SK-N-MC (cell line): Measurements from ENCODE around the gene POLR2L.

Experiments used
- EZH2 ChIP-seq: fragments of 200-600 bp; sonication (generic); IDR thresholded peaks from one replicate; pipeline ENCODE4 v1.6.1; 2017; ENCODE audit warnings: antibody characterized with exemption
- FOXP2 ChIP-seq: optimal IDR thresholded peaks from 2 replicates; pipeline ENCODE3; 2011; ENCODE audit warnings: mild to moderate bottlenecking, moderate library complexity; ENCODE audit not compliant: insufficient read depth; ENCODE audit errors: extremely low read length, control extremely low read depth
- POLR2AphosphoS5 ChIP-seq: IDR thresholded peaks from 2 replicates; pipeline ENCODE4 v1.6.1; 2012; ENCODE audit warnings: mild to moderate bottlenecking, low read depth, low read length, borderline replicate concordance

- no peak for TF ChIP-seq EZH2
- TF ChIP-seq POLR2AphosphoS5, result no peak
- no peak for TF ChIP-seq FOXP2
These were observed 20.3 kb upstream of the POLR2L start for GRCh38 chr11:862696-863022.
